MM.1S (cell line): Measurements from ENCODE around the gene RHEB.

Experiments used
- EZH2 ChIP-seq: fragments of 300-600 bp; sonication (generic); optimal IDR thresholded peaks from 2 replicates; pipeline ENCODE3; 2017; ENCODE audit warnings: low read depth, mild to moderate bottlenecking, antibody characterized with exemption, low read length, mixed read lengths
- EZH2phosphoT487 ChIP-seq: fragments of 300-600 bp; sonication (generic); IDR thresholded peaks from 2 replicates; pipeline ENCODE4 v1.6.1; 2018; ENCODE audit warnings: antibody characterized with exemption, low read length
- TF ChIP-seq, protein P1 (sequence below): fragments of 300-600 bp; sonication (generic); IDR thresholded peaks from 2 replicates; pipeline ENCODE4 v1.5.1; 2016; ENCODE audit warnings: antibody characterized with exemption, low read length, mixed read lengths

DNA sequence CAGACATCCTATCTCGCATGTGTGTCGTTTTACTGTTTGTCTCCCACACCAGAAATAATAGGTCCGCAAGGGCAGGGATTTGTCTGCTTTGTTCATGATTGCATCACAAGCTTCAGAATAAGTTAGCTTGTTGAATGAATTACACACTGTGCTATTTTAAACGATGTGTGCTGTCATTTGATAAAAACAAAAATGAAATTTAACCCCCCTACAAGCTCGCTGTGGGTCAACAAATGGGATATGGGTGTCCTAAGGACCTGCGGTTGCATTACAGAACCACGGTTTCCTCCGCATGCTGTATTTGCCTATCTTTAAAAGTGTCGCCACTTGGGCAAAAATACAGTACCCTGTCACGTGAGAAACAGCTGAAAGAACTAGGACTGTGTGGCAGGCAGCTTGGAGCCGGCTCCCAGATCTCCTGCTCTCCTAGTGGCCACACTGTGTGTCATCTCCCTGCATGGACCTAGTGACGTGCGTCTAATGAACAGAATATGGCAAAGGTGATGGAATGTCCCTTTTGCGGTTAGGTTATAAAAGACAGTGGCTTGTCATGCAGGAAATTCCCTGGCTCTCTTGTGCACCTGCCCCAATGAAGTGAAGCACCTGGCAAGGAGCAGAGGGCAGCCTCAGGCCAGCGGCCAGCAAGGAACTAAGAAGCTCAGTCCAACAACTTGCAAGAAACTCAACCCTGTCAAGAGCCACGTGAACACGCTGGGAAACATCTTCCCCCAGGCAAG lies 46.9 kb downstream of the RHEB start:
- TF ChIP-seq, protein P1, sequence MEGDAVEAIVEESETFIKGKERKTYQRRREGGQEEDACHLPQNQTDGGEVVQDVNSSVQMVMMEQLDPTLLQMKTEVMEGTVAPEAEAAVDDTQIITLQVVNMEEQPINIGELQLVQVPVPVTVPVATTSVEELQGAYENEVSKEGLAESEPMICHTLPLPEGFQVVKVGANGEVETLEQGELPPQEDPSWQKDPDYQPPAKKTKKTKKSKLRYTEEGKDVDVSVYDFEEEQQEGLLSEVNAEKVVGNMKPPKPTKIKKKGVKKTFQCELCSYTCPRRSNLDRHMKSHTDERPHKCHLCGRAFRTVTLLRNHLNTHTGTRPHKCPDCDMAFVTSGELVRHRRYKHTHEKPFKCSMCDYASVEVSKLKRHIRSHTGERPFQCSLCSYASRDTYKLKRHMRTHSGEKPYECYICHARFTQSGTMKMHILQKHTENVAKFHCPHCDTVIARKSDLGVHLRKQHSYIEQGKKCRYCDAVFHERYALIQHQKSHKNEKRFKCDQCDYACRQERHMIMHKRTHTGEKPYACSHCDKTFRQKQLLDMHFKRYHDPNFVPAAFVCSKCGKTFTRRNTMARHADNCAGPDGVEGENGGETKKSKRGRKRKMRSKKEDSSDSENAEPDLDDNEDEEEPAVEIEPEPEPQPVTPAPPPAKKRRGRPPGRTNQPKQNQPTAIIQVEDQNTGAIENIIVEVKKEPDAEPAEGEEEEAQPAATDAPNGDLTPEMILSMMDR = no peak
- TF ChIP-seq EZH2 (no peak), EZH2phosphoT487 (no peak)
